ENCODE results near the gene HACL1. TPM values are rescaled to one million over a fixed set of nuclear protein-coding genes. Genes with fewer than 3 reads are reported as not detected.
"Not testable (repeated sequence)": the region's sequence is repeated elsewhere in the genome, so short reads cannot be mapped to it uniquely, and the experiment has no call there.

The HACL1 gene
- total and polyA plus RNA-seq, 7 experiments from 2014 or later = 18.7 to 41.4 (median 36.5) TPM

- H3K36me3 ChIP-seq (ENCODE audit: control insufficient read depth in 2 of 3, insufficient read depth in 3 of 3, low read length in 3 of 3); intact Hi-C loops (cut with micrococcal nuclease); CTCF ChIA-PET; ATAC-seq; POLR2A ChIA-PET; DNase-seq; H3K27ac ChIP-seq (ENCODE audit: low read depth, low read length); H3K4me3 ChIP-seq (ENCODE audit: low read length); H3K27ac Mint-ChIP-seq; H3K27me3 ChIP-seq (ENCODE audit: control insufficient read depth in 2 of 2, insufficient read depth in 2 of 2, low read length in 2 of 2); H3K27me3 Mint-ChIP-seq: not testable (repeated sequence)
- peaks cover 15 to 18% of the 10 kb centered on the region in 2 donors for H3K4me1 ChIP-seq (ENCODE audit: control insufficient read depth in 2 of 2, insufficient read depth in 2 of 2, low read length in 2 of 2)
- peak overlapping the region in 1 of 10 donors; percentile 5 for H3K4me3 Mint-ChIP-seq
- peaks cover 9 to 52% (median 30%) of the 10 kb centered on the region in 11 donors for H3K9me3 Mint-ChIP-seq
- H3K9me3 ChIP-seq (ENCODE audit: control insufficient read depth in 2 of 3, low read length in 3 of 3) = peaks cover 0 to 13% (median 0%) of the 10 kb centered on the region in 3 experiments
- peaks cover 12 to 41% (median 29%) of the 10 kb centered on the region in 7 donors for H3K4me1 Mint-ChIP-seq
- H3K36me3 Mint-ChIP-seq = peaks cover 21 to 56% (median 45%) of the 10 kb centered on the region in 5 donors
Measured at GRCh38 chr3:15619659-15620464, 18.5 kb upstream of the HACL1 start.

GRCh38 chr3:15616053-15616452, 14.7 kb upstream of the HACL1 start:
- H3K36me3 Mint-ChIP-seq = peaks cover 10 to 48% (median 25%) of the 10 kb centered on the region in 5 donors
- Histone ChIP-seq H3K9me3 (ENCODE audit: control insufficient read depth in 2 of 3, low read length in 3 of 3) (peaks cover 0 to 12% (median 0%) of the 10 kb centered on the region in 3 experiments), H3K4me1 (ENCODE audit: control insufficient read depth in 2 of 2, insufficient read depth in 2 of 2, low read length in 2 of 2) (no peaks in the 10 kb centered on the region), H3K4me3 (ENCODE audit: low read length) (no peak overlapping the region), H3K27me3 (ENCODE audit: control insufficient read depth in 2 of 2, insufficient read depth in 2 of 2, low read length in 2 of 2) (no peaks in the 10 kb centered on the region), H3K36me3 (ENCODE audit: control insufficient read depth in 2 of 3, insufficient read depth in 3 of 3, low read length in 3 of 3) (peaks cover 0 to 4% (median 0%) of the 10 kb centered on the region in 3 experiments), H3K27ac (ENCODE audit: low read depth, low read length) (no peak overlapping the region)
- no peak for ATAC-seq
- H3K27ac Mint-ChIP-seq = no peak overlapping the region
- H3K4me3 Mint-ChIP-seq = no peak overlapping the region
- ChIA-PET POLR2A (no interaction called here), CTCF (no interaction called here)
- no peak for DNase-seq
- intact Hi-C loops (cut with micrococcal nuclease) = no loop called here
- H3K27me3 Mint-ChIP-seq = peaks cover 0 to 7% (median 0%) of the 10 kb centered on the region in 5 donors
- peaks cover 4 to 25% (median 17%) of the 10 kb centered on the region in 11 donors for H3K9me3 Mint-ChIP-seq
- H3K4me1 Mint-ChIP-seq = peaks cover 0 to 34% (median 7%) of the 10 kb centered on the region in 7 donors

- peaks cover 0 to 4% (median 0%) of the 10 kb centered on the region in 3 experiments for H3K36me3 ChIP-seq (ENCODE audit: control insufficient read depth in 2 of 3, insufficient read depth in 3 of 3, low read length in 3 of 3)
- H3K9me3 Mint-ChIP-seq = peaks cover 4 to 16% (median 12%) of the 10 kb centered on the region in 11 donors
- H3K4me3 ChIP-seq (ENCODE audit: low read length) = no peak overlapping the region
- CTCF ChIA-PET = interaction anchor here (0.5 kb wide), 1 partner anchor 188 kb away, joined by 3 read pairs; no protein-coding TSS in a partner anchor
- peaks cover 0 to 34% (median 7%) of the 10 kb centered on the region in 7 donors for H3K4me1 Mint-ChIP-seq
- H3K27me3 ChIP-seq (ENCODE audit: control insufficient read depth in 2 of 2, insufficient read depth in 2 of 2, low read length in 2 of 2) = no peaks in the 10 kb centered on the region
- H3K27ac Mint-ChIP-seq = no peak overlapping the region
- H3K27ac ChIP-seq (ENCODE audit: low read depth, low read length) = no peak overlapping the region
- DNase-seq (no peak), ATAC-seq (no peak)
- H3K4me3 Mint-ChIP-seq = no peak overlapping the region
- H3K4me1 ChIP-seq (ENCODE audit: control insufficient read depth in 2 of 2, insufficient read depth in 2 of 2, low read length in 2 of 2) = no peaks in the 10 kb centered on the region
- POLR2A ChIA-PET = interaction anchor here (0.6 kb wide), 1 partner anchor 17 kb away, joined by 4 read pairs; no protein-coding TSS in a partner anchor
- peaks cover 0 to 6% (median 0%) of the 10 kb centered on the region in 3 experiments for H3K9me3 ChIP-seq (ENCODE audit: control insufficient read depth in 2 of 3, low read length in 3 of 3)
- intact Hi-C loops (cut with micrococcal nuclease) = no loop called here
- H3K36me3 Mint-ChIP-seq = peaks cover 10 to 39% (median 17%) of the 10 kb centered on the region in 5 donors
- H3K27me3 Mint-ChIP-seq = peaks cover 0 to 7% (median 0%) of the 10 kb centered on the region in 5 donors
Measured at GRCh38 chr3:15614958-15615357, 13.6 kb upstream of the HACL1 start.

- no peak overlapping the region for H3K27ac Mint-ChIP-seq
- ChIA-PET POLR2A (interaction anchor here (0.6 kb wide), 1 partner anchor 1220 kb away, joined by 3 read pairs; no protein-coding TSS in a partner anchor), CTCF (no interaction called here)
- H3K27me3 Mint-ChIP-seq = peaks cover 0 to 7% (median 0%) of the 10 kb centered on the region in 5 donors
- no peaks in the 10 kb centered on the region for H3K9me3 ChIP-seq (ENCODE audit: control insufficient read depth in 2 of 3, low read length in 3 of 3)
- ATAC-seq (no peak), DNase-seq (no peak)
- intact Hi-C loops (cut with micrococcal nuclease) = no loop called here
- H3K4me3 ChIP-seq (ENCODE audit: low read length) = no peak overlapping the region
- no peak overlapping the region for H3K27ac ChIP-seq (ENCODE audit: low read depth, low read length)
- H3K36me3 Mint-ChIP-seq = peaks cover 0 to 32% (median 13%) of the 10 kb centered on the region in 5 donors
- no peaks in the 10 kb centered on the region for H3K36me3 ChIP-seq (ENCODE audit: control insufficient read depth in 2 of 3, insufficient read depth in 3 of 3, low read length in 3 of 3)
- H3K4me1 Mint-ChIP-seq = peaks cover 0 to 26% (median 9%) of the 10 kb centered on the region in 7 donors
- H3K4me1 ChIP-seq (ENCODE audit: control insufficient read depth in 2 of 2, insufficient read depth in 2 of 2, low read length in 2 of 2) = no peaks in the 10 kb centered on the region
- no peaks in the 10 kb centered on the region for H3K27me3 ChIP-seq (ENCODE audit: control insufficient read depth in 2 of 2, insufficient read depth in 2 of 2, low read length in 2 of 2)
- no peak overlapping the region for H3K4me3 Mint-ChIP-seq
- H3K9me3 Mint-ChIP-seq = no peaks in the 10 kb centered on the region
Measured at GRCh38 chr3:15612001-15612400, 10.6 kb upstream of the HACL1 start.

GRCh38 chr3:15611018-15611417, 9.6 kb upstream of the HACL1 start:
- peaks cover 0 to 40% (median 22%) of the 10 kb centered on the region in 5 donors for H3K36me3 Mint-ChIP-seq
- ATAC-seq = no peak
- no peak for DNase-seq
- no peaks in the 10 kb centered on the region for H3K27me3 ChIP-seq (ENCODE audit: control insufficient read depth in 2 of 2, insufficient read depth in 2 of 2, low read length in 2 of 2)
- no peaks in the 10 kb centered on the region for H3K9me3 ChIP-seq (ENCODE audit: control insufficient read depth in 2 of 3, low read length in 3 of 3)
- peaks cover 2 to 25% (median 11%) of the 10 kb centered on the region in 7 donors for H3K4me1 Mint-ChIP-seq
- H3K27me3 Mint-ChIP-seq = peaks cover 0 to 7% (median 0%) of the 10 kb centered on the region in 5 donors
- no peaks in the 10 kb centered on the region for H3K4me1 ChIP-seq (ENCODE audit: control insufficient read depth in 2 of 2, insufficient read depth in 2 of 2, low read length in 2 of 2)
- H3K27ac ChIP-seq (ENCODE audit: low read depth, low read length) = no peak overlapping the region
- no peak overlapping the region for H3K27ac Mint-ChIP-seq
- H3K4me3 ChIP-seq (ENCODE audit: low read length) = no peak overlapping the region
- intact Hi-C loops (cut with micrococcal nuclease) = no loop called here
- H3K4me3 Mint-ChIP-seq = no peak overlapping the region
- no peaks in the 10 kb centered on the region for H3K9me3 Mint-ChIP-seq
- H3K36me3 ChIP-seq (ENCODE audit: control insufficient read depth in 2 of 3, insufficient read depth in 3 of 3, low read length in 3 of 3) = no peaks in the 10 kb centered on the region
- POLR2A ChIA-PET = interaction anchor here (1.3 kb wide), 1 partner anchor 9 kb away, joined by 6 read pairs; the partner anchor contains the start of genes BTD and HACL1
- CTCF ChIA-PET = no interaction called here

- Mint-ChIP-seq H3K4me1 (peaks cover 2 to 25% (median 11%) of the 10 kb centered on the region in 7 donors), H3K27me3 (peaks cover 0 to 7% (median 0%) of the 10 kb centered on the region in 5 donors), H3K27ac (no peak overlapping the region), H3K4me3 (no peak overlapping the region), H3K36me3 (peaks cover 0 to 37% (median 25%) of the 10 kb centered on the region in 5 donors), H3K9me3 (no peaks in the 10 kb centered on the region)
- Histone ChIP-seq H3K36me3 (ENCODE audit: control insufficient read depth in 2 of 3, insufficient read depth in 3 of 3, low read length in 3 of 3) (no peaks in the 10 kb centered on the region), H3K4me3 (ENCODE audit: low read length) (no peak overlapping the region), H3K27me3 (ENCODE audit: control insufficient read depth in 2 of 2, insufficient read depth in 2 of 2, low read length in 2 of 2) (no peaks in the 10 kb centered on the region), H3K9me3 (ENCODE audit: control insufficient read depth in 2 of 3, low read length in 3 of 3) (no peaks in the 10 kb centered on the region), H3K4me1 (ENCODE audit: control insufficient read depth in 2 of 2, insufficient read depth in 2 of 2, low read length in 2 of 2) (no peaks in the 10 kb centered on the region), H3K27ac (ENCODE audit: low read depth, low read length) (no peak overlapping the region)
- ATAC-seq (no peak), DNase-seq (no peak)
- CTCF ChIA-PET = no interaction called here
- intact Hi-C loops (cut with micrococcal nuclease) = no loop called here
- POLR2A ChIA-PET = interaction anchor here (1.3 kb wide), 1 partner anchor 9 kb away, joined by 6 read pairs; the partner anchor contains the start of genes BTD and HACL1
Measured at GRCh38 chr3:15610082-15610759, 8.9 kb upstream of the HACL1 start.

Measured in naive thymus-derived CD4-positive, alpha-beta T cell (primary cell).